Activated effector memory CD4-positive, alpha-beta T cell treated with Interleukin-2 at 50 U/mL for 16 hours (primary cell): ENCODE results near the gene TAS2R14.

Experiments
- DNase-seq: peaks from one replicate; pipeline ENCODE4 v3.0.0-alpha.2; 2020

The TAS2R14 gene

DNA sequence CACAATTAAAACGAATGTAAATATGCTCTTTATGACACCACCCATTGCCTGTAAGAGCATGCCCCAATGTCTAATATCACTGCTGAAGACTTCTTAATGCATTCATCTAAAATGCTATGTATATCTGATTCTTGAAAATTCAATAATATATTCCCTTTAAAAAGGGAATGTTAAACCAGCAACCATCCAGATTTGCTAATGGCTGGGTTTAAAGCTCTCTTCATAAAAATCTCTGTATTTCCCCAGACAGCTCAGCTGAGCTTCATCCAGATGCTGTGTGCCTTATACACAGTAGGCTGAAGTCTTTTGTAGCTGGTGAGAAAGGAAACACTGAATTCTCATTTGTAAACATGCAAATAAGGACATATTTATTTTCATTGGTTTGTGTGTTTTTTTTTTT, at the start of gene TAS2R14:
Gene TAS2R14, minus strand, starts transcription at position 101 of the 400 bp plus-strand sequence. Its CDS starts 56 bp downstream, at position 45.
- no peak for DNase-seq

DNA sequence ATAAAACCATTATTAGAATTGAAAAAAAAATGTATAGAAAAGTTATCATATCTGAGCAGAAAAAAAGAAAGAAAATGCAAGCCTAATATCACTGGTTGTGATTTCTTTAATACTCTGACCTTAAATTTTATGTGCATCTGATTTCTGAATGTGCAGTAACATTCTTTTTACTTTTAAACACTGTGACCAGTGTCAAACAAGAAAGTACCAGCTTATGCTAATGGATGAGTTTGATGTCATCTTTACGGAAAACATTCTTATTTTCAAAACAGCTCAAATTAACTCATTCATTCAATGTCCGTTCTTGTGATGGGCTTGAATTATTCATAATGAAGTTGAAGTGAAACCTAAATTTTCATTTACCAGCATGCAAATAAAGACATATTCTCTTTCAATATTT, 47.7 kb upstream of the TAS2R14 start, which contains the start of gene TAS2R50:
Gene TAS2R50, minus strand, starts transcription at position 101 of the 400 bp plus-strand sequence. Its CDS starts 52 bp downstream, at position 49.
- no peak for DNase-seq

DNA sequence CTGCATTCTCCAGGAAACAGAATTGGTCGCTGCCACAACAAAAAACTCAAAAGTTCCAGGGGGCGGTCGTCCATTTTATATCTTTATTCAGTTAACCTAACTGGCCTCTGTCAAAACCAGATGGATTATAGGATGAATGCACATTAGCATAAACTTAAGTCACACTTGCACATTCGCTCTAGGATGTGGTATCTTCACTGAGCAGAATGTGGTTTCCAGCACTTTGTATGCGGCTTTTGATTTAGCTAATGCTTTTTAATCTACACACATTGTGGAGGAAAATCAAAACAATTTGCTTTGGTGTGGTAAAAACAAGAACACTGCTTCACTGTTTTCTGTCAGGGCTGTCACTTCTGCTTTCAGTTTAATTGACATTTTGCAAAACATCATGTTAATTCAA, 43.2 kb upstream of the TAS2R14 start:
- DNase-seq: no peak

DNA sequence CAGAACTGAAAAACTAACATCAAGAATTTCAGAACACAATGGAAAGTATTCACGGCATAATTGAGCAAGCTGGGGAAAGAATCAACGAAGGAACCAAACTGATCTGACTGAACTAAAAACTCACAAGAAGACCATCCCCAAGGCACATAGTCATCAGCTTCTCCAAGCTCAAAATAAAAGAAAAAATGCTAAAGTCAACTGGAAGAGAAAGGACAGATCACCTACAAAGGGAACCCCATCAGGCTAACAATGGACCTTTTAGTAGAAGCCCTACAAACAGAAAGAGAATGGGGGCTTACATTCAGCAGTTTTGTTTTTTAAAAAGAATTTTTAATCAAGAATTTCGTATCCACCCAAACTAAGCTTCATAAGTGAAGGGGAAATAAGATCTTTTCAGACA, 35.9 kb upstream of the TAS2R14 start:
- DNase-seq: no peak

DNA sequence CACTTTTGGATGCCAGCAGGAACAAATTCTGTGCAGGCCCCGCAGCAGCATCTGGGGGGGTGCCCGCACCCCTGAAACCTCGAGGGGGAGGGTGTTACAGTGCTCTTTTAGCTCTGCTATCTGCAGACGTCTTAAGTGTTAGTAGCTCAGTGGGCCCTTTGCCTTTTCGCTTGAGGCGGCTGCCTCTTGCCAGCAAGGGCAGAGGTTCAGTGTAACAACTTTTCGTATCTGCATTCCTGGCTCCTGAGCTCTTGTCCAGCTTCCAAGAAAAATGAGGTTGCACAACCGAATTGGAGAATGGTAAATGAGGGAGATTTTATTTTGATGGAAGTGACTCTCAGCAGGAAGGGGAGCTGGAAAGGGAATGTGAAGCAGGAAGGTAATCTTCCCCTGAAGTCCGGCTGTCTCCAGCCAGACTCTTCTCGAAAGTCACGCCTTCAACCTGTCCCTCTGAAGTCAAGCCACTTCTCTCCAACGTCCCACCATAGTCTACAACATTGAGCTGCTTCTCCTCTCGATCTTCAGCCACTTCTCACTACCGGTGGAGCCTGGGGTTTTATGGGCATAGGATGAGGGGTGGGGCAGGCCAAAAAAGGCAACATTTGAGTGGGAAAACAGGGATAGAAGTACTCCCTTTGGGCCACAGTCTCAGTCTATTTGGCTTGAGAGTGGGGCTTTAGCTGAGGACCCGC, 29.8 kb upstream of the TAS2R14 start:
- DNase-seq: no peak

GRCh38 chr12:10967409-10967808, 28.3 kb upstream of the TAS2R14 start:
- DNase-seq: no peak

- no peak for DNase-seq
Observed at GRCh38 chr12:10966314-10966713, 27.3 kb upstream of the TAS2R14 start.

GRCh38 chr12:10965476-10965875, 26.4 kb upstream of the TAS2R14 start:
- DNase-seq: no peak

- no peak for DNase-seq
Observed at GRCh38 chr12:10960211-10960610, 21.1 kb upstream of the TAS2R14 start.

- no peak for DNase-seq
Observed at GRCh38 chr12:10959804-10960203, 20.7 kb upstream of the TAS2R14 start.

- DNase-seq: no peak
Observed at GRCh38 chr12:10957741-10958140, 18.7 kb upstream of the TAS2R14 start.

DNA sequence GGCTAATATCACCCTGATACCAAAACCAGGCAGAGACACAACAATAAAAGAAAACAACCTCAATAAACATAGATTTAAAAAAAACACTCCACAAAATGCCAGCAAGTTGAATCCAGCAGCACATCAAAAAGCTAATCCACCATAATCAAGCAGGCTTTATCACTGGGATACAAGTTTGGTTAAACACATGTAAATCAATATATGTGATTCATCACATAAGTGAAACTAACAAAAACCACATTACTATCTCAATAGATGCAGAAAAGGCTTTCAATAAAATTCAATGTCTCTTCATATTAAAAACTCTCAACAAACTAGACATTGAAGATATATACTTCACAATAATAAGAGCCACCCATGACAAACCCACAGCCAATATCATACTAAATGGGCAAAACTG, 17.0 kb upstream of the TAS2R14 start:
- DNase-seq: no peak

DNA sequence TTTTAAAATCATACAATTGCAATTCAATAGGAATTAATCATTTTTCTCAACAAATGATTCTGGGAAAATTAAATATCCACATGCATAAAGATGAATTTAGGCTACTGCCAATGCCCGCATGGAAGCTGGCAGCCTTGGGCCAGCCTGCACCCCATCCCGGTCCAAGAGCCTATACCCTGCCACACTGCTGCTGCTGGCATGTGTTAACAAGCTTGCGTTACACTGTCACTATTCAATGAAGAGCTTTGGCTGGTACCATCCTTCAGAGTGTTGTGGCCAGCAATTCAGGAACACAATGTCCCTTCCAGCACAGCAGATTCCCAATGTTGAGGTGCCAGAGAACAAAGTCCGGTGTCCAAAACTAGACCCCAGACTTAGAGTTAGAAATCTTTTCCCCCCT, 13.6 kb upstream of the TAS2R14 start:
- DNase-seq: no peak

- DNase-seq: no peak
Observed at GRCh38 chr12:10943167-10943566, 4.1 kb upstream of the TAS2R14 start.

DNA sequence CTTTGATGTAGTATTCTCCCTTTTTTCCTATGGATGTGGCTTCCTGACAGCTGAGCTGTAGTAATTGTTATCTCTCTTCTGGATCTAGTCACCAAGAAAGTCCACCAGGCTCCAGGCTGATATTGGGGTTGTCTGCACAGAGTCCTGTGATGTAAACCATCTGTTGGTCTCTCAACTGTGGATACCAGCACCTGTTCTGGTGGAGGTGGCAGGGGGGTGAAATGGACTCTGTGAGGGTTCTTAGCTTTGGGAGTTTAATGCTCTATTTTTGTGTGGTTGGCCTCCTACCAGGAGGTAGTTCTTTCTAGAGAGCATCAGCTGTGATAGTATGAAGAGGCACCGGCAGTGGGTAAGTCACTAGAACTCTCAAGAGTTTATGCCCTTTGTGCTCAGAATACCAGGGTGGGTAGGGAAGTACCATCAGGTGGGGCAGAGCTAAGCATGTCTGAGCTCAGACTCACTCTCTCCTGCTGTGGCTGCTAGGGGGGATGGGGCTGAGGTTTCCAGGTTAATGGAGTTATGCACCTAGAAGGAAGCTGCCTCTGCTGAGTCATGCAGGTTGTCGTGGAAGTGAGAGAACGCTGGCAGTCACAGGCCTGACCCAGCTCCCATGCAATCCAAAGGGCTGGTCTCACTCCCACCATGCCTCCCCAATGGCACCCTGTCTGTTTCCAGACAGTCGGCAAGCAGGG, 3.0 kb upstream of the TAS2R14 start:
- DNase-seq: no peak

DNA sequence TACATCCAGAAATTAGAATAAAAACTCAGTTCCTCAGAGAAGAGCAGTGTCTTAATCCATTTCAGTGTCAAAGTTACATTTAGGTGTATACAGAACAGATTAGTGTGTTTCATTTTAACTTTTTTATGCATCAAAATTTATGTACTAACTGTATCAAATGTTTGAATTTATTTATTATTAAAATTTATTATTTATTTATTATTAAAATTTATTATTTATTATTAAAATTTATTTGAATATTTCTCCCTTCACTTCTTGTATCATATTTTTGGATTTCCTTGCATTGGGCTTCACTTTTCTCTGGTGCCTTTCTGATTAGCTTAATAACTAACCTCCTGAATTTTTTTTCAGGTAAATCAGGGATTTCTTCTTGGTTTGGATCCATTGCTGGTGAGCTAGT, 2.3 kb upstream of the TAS2R14 start:
- no peak for DNase-seq

DNA sequence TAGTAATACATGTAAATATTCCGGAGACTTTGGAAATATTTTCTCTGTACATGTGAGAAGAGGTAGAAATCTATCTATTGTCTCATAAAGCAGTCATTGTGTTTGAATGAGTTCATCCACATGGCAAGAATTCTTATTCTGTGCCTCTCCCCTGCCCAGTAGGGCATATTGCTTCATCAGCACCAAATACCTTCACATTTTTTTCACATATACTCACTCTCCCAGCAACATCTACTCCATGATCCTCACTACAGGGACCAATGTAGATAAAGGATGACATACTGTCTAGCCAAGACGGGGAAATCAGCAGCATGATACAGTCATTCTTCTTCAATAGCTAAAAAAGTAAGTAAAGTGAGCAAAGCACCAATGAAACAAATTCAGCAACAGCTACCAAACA, 1.3 kb upstream of the TAS2R14 start:
- no peak for DNase-seq

- no peak for DNase-seq
Observed at GRCh38 chr12:10936506-10936905, 2.6 kb downstream of the TAS2R14 start.

GRCh38 chr12:10928746-10929286, 10.2 kb downstream of the TAS2R14 start, which contains the start of gene PRH2:
Gene PRH2 (plus strand): TSS chr12:10929236. CDS start chr12:10929274, 38 bp downstream.
- DNase-seq: no peak

DNA sequence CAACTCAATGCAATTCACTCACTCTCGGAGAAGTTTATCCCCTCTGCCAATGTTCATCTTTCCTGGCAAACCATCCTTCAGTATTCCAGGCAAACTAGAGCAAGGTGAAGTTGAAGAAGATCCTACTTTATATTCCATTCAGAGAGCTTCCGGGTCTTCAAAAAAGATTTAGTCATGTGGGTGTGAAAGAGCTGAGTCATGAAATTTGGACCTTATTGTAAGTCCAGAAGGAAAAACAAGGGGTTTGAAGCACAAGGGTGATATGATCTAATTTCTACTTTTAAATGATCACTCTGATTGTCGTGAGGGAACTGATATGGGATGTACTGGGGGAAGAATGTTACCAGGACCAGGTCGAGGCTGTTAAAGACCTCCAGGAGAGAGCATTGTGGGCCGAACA, 12.8 kb downstream of the TAS2R14 start:
- DNase-seq: no peak

DNA sequence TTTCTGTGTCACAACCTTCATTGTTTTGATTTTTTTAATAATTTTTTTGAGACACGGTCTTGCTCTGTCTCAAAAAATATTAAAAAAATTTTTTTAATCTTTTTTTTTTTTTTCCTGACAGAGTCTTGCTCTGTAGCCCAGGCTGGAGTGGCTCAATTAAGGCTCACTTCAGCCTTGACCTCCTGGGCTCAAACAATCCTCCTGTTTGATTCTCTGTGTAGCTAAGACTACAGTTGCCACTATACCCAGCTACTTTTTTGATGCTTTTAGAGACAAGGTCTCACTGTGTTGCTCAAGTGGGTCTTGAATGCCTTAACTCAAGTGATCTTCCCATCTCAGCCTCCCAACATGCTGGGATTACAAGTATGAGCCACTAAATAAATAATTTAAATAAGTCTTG, 19.3 kb downstream of the TAS2R14 start:
- DNase-seq: no peak

DNA sequence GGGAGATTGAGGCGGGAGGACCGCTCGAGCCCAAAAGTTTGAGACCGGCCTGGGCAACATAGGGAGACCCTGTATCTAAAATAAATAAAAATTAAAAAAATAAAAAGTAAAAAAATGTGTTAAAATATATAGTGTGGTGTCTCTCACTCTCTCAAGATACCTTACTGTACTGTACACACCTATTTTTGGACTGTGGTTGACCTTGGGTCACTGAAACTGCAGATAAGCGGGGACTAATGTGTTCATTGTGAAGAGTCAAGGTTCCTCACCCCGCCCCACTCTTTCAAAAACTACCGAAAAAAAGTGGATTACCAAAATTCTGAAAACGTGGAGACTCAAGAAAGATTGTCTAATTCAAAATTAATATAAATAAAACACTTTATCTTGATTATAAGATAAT, 28.7 kb downstream of the TAS2R14 start:
- no peak for DNase-seq

GRCh38 chr12:10909462-10909861, 29.6 kb downstream of the TAS2R14 start, which contains the start of gene TAS2R13:
Gene TAS2R13 (minus strand): TSS chr12:10909562. CDS start chr12:10909298, 264 bp downstream.
- DNase-seq: no peak

- DNase-seq: no peak
Observed at GRCh38 chr12:10904686-10905085, 34.4 kb downstream of the TAS2R14 start.
